Measurements from ENCODE around the gene NRAS.

DNA sequence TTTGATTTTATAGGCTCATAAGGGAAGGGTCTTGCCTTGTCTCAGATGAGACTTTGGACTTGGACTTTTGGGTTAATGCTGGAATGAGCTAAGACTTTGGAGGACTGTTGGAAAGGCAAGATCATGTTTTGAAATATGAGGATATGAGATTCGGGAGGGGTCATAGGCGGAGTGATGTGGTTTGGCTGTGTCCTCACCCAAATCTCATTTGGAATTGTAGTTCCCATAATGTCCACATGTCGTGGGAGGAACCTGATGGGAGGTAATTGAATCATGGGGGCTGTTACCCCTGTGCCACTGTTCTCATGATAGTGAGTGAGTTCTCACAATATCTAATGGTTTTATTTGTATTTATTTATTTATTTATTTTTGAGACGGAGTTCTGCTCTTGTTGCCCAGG lies 48.1 kb upstream of the NRAS start:
- TF ChIP-seq EZH2 (IDR thresholded peaks at IDR 0.05; ENCODE audit: insufficient read depth, poor library complexity, severe bottlenecking) (no peak), EZH2phosphoT487 (IDR thresholded peaks at IDR 0.05; ENCODE audit: insufficient read depth, low read depth) (no peak)

All from GM23248 (cell line).